HEK293 (cell line): Measurements from ENCODE around the gene ABHD5.

ENCODE experiments used
- CTCF ChIP-seq: fragments of 450-650 bp; formaldehyde crosslinking; IDR thresholded peaks from 2 replicates; pipeline ENCODE4 v1.5.1; 2016; ENCODE audit warnings: missing biosample characterization, missing genetic modification characterization
- REST ChIP-seq: fragments of 450-650 bp; formaldehyde crosslinking; IDR thresholded peaks from 2 replicates; pipeline ENCODE4 v1.5.1; 2016; ENCODE audit warnings: missing biosample characterization, missing genetic modification characterization
- YY1 ChIP-seq: fragments of 450-650 bp; formaldehyde crosslinking; IDR thresholded peaks from 2 replicates; pipeline ENCODE4 v1.5.1; 2018; ENCODE audit warnings: missing biosample characterization, missing genetic modification characterization
- ZBTB21 ChIP-seq: fragments of 450-650 bp; formaldehyde crosslinking; IDR thresholded peaks from 2 replicates; pipeline ENCODE4 v1.5.1; 2017; ENCODE audit warnings: missing biosample characterization, missing genetic modification characterization
- ZNF274 ChIP-seq, 2 experiments: fragments of 200-500 bp in 1 of 2; fragments of 450-650 bp in 1 of 2; sonication (Bioruptor generic) in 1 of 2; formaldehyde crosslinking in 1 of 2; IDR thresholded peaks; 2 replicates each; pipeline versions ENCODE4 v1.5.1 to v1.6.1; 2014 to 2016; ENCODE audit warnings: borderline replicate concordance in 1 of 2, inconsistent platforms in 1 of 2, low read length in 1 of 2, missing biosample characterization in 1 of 2, missing genetic modification characterization in 1 of 2
- ZNF391 ChIP-seq: fragments of 450-650 bp; formaldehyde crosslinking; IDR thresholded peaks from 2 replicates; pipeline ENCODE4 v1.5.1; 2016; ENCODE audit warnings: low read depth, missing biosample characterization, missing genetic modification characterization, borderline replicate concordance
- ZNF560 ChIP-seq: fragments of 450-650 bp; formaldehyde crosslinking; IDR thresholded peaks from 2 replicates; pipeline ENCODE4 v1.5.1; 2017; ENCODE audit warnings: missing biosample characterization, missing genetic modification characterization, borderline replicate concordance
- ZNF670 ChIP-seq: fragments of 450-650 bp; formaldehyde crosslinking; IDR thresholded peaks from 2 replicates; pipeline ENCODE4 v1.5.1; 2016; ENCODE audit warnings: missing biosample characterization, missing genetic modification characterization, low read depth
- ZSCAN23 ChIP-seq: fragments of 450-650 bp; formaldehyde crosslinking; IDR thresholded peaks from 2 replicates; pipeline ENCODE4 v1.5.1; 2016; ENCODE audit warnings: missing biosample characterization, missing genetic modification characterization
- ZXDB ChIP-seq: fragments of 450-650 bp; formaldehyde crosslinking; IDR thresholded peaks from 2 replicates; pipeline ENCODE4 v1.5.1; 2016; ENCODE audit warnings: missing biosample characterization, missing genetic modification characterization

- TF ChIP-seq CTCF = no peak
- TF ChIP-seq ZXDB (tag by site-specific recombination) = no peak
- no peak for TF ChIP-seq ZBTB21 (tag by site-specific recombination)
- TF ChIP-seq REST (tag by site-specific recombination) = no peak
- no peak for TF ChIP-seq ZNF391 (tag by site-specific recombination)
- no peak for TF ChIP-seq ZNF670 (tag by site-specific recombination)
- TF ChIP-seq ZNF560 (tag by site-specific recombination) = no peak
- no peak for TF ChIP-seq ZNF274 (IDR thresholded peaks at IDR 0.05; ENCODE audit: low read length)
- no peak for TF ChIP-seq ZNF274 (tag by site-specific recombination; IDR thresholded peaks at IDR 0.05; ENCODE audit: borderline replicate concordance)
- no peak for TF ChIP-seq ZSCAN23
- TF ChIP-seq YY1 (tag by site-specific recombination) = no peak
Measured at GRCh38 chr3:43760938-43761337, 70.2 kb downstream of the ABHD5 start.
